Measurements from ENCODE around the gene CD96. TPM values are rescaled to one million over a fixed set of nuclear protein-coding genes. Genes with fewer than 3 reads are reported as not detected.

Gene CD96
- total RNA-seq, 1 donor from 2014 or later: not detected

DNA sequence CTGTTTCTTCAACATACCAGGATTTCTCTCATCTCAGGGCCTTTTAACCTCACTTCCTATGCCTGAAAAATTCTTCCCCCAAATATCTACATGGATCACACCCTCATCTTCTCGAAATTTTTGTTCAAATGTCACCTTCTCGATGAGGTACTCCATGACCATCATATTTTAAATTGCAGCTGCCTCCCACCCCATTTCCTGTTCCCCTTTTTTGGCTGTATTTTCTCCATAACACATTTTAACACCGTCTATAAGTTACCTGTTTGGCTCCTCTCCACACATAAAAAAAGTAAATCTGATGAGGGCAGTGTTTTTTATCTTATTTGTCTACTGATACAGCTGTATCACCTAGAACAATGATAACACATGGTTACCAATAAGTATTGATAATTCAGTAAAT, 73.9 kb downstream of the CD96 start:
- no peaks in the 10 kb centered on the region for H3K9me3 Mint-ChIP-seq (ENCODE audit: unreplicated experiment)
- DNase-seq (ENCODE audit: extremely low spot score, unreplicated experiment): no peak
- TF ChIP-seq, protein P1, sequence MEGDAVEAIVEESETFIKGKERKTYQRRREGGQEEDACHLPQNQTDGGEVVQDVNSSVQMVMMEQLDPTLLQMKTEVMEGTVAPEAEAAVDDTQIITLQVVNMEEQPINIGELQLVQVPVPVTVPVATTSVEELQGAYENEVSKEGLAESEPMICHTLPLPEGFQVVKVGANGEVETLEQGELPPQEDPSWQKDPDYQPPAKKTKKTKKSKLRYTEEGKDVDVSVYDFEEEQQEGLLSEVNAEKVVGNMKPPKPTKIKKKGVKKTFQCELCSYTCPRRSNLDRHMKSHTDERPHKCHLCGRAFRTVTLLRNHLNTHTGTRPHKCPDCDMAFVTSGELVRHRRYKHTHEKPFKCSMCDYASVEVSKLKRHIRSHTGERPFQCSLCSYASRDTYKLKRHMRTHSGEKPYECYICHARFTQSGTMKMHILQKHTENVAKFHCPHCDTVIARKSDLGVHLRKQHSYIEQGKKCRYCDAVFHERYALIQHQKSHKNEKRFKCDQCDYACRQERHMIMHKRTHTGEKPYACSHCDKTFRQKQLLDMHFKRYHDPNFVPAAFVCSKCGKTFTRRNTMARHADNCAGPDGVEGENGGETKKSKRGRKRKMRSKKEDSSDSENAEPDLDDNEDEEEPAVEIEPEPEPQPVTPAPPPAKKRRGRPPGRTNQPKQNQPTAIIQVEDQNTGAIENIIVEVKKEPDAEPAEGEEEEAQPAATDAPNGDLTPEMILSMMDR (IDR thresholded peaks at IDR 0.05): no peak
- no peak overlapping the region for H3K4me3 Mint-ChIP-seq (ENCODE audit: unreplicated experiment)
- H3K4me1 Mint-ChIP-seq (ENCODE audit: unreplicated experiment): peaks cover 19% of the 10 kb centered on the region
- no peak overlapping the region for H3K27ac Mint-ChIP-seq (ENCODE audit: unreplicated experiment)
- no peaks in the 10 kb centered on the region for H3K27me3 Mint-ChIP-seq (ENCODE audit: unreplicated experiment)
- no peaks in the 10 kb centered on the region for H3K36me3 Mint-ChIP-seq (ENCODE audit: unreplicated experiment)

DNA sequence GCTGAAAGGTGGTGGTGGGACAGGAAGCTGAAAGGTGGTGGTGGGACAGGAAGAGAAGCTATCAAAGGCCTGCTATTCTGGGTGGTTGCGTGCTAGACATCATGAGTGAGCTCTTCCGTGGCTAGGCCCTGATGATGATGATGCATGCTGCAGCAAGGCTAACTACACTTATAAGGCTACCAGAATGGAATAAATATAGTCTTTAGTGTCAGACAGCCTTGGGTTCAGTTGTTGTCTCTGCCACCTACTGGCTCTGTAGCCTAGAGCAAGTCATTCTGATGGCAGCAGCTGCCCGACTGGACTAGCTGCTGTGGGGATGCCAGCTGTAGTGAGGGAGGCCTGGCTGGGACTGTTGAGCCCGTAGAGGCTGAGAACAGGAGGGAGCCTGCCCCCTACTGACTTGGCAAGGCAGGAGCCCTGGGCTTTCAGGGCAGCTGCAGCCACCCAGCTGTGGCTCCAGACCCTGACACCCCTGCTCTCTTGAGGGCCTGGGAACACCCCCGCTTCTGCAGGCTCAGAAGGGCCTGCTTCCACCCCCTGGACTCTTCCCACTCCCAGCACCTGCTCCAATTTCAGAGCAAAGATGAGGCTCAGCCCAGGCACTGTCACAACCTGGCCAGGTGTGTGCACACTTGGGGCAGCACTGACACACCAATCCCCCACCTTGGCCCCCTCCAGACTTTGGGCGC, 74.6 kb downstream of the CD96 start:
- no peaks in the 10 kb centered on the region for H3K9me3 Mint-ChIP-seq (ENCODE audit: unreplicated experiment)
- H3K27me3 Mint-ChIP-seq (ENCODE audit: unreplicated experiment): no peaks in the 10 kb centered on the region
- no peaks in the 10 kb centered on the region for H3K36me3 Mint-ChIP-seq (ENCODE audit: unreplicated experiment)
- peaks cover 19% of the 10 kb centered on the region for H3K4me1 Mint-ChIP-seq (ENCODE audit: unreplicated experiment)
- no peak overlapping the region for H3K27ac Mint-ChIP-seq (ENCODE audit: unreplicated experiment)
- H3K4me3 Mint-ChIP-seq (ENCODE audit: unreplicated experiment): no peak overlapping the region
- no peak for DNase-seq (ENCODE audit: extremely low spot score, unreplicated experiment)
- TF ChIP-seq, protein P1 (IDR thresholded peaks at IDR 0.05): peak; percentile 29

DNA sequence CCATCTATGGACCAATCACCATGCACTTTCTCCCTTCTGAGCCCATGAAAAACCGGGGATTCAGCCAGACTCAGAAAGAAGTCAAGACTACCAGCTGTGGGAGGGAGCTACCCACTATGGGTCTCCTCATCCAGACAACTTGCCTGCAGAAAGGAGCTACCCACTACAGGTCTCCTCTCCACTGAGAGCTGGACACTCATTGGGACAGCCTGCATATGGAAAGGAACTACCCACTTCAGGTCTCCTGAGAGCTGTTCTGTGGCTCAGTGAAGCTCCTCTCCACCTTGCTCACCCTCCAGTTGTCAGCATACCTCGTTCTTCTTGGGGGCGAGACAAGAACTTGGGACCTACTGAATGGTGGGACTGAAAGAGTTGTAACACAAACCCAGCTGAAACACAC, 75.4 kb downstream of the CD96 start:
- H3K4me1 Mint-ChIP-seq (ENCODE audit: unreplicated experiment): peaks cover 19% of the 10 kb centered on the region
- TF ChIP-seq, protein P1 (IDR thresholded peaks at IDR 0.05): no peak
- H3K4me3 Mint-ChIP-seq (ENCODE audit: unreplicated experiment): no peak overlapping the region
- H3K9me3 Mint-ChIP-seq (ENCODE audit: unreplicated experiment): no peaks in the 10 kb centered on the region
- no peaks in the 10 kb centered on the region for H3K36me3 Mint-ChIP-seq (ENCODE audit: unreplicated experiment)
- no peak overlapping the region for H3K27ac Mint-ChIP-seq (ENCODE audit: unreplicated experiment)
- DNase-seq (ENCODE audit: extremely low spot score, unreplicated experiment): no peak
- no peaks in the 10 kb centered on the region for H3K27me3 Mint-ChIP-seq (ENCODE audit: unreplicated experiment)

DNA sequence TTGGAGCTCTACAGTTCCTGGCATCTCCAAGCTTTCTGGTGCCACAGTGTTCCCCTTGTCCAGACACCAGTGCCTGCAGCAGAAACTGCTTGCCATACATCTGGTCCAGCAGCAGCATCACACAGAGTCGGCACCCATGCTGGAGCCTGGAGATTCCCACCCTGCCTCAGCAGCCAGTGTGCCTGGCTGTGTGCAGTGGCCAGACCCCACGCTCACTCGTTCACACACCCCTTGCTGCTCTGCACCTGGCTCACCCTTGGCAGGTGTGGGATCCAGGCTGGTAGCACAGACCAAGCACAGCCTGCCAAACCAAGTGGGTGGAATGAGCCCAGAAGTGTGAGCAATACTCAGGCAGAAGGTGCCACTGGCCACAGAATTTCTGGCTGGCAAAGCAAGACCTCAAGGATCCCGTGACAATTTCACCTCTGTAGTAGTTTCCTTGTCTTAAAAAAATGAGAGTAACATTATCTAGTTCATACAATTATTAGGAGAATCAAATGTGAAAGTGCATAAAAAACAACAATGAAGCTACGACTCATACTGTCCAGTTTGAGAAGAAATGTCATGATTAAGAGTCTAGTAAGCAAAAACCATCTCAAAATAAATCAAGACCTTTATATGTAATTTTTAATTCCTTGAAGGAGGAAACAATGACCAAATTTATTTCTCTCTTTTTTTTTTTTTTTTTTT, 76.1 kb downstream of the CD96 start:
- Mint-ChIP-seq H3K27ac (ENCODE audit: unreplicated experiment) (no peak overlapping the region), H3K4me3 (ENCODE audit: unreplicated experiment) (no peak overlapping the region), H3K27me3 (ENCODE audit: unreplicated experiment) (no peaks in the 10 kb centered on the region), H3K4me1 (ENCODE audit: unreplicated experiment) (peaks cover 19% of the 10 kb centered on the region), H3K9me3 (ENCODE audit: unreplicated experiment) (no peaks in the 10 kb centered on the region), H3K36me3 (ENCODE audit: unreplicated experiment) (no peaks in the 10 kb centered on the region)
- TF ChIP-seq, protein P1 (IDR thresholded peaks at IDR 0.05): no peak
- DNase-seq (ENCODE audit: extremely low spot score, unreplicated experiment): no peak

DNA sequence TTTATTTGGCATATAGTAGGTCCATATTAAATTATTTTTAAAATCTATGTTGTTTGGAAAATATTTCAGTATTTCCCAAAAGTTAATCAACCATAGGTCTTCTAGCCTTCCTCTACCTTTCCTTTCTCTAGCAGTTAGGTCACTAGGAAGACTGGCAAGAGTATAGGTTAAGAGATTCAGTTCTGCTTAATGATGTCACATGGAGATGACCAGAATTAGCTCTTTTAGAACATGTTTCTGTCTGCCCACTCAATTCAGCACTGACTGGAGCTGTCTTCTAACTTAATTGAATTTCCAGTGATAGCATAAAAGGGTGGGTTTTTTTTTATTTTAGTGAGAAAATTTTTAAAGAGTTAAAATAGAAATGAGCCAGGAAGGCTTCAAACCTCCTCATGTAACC, 76.9 kb downstream of the CD96 start:
- Mint-ChIP-seq H3K27ac (ENCODE audit: unreplicated experiment) (no peak overlapping the region), H3K9me3 (ENCODE audit: unreplicated experiment) (no peaks in the 10 kb centered on the region), H3K36me3 (ENCODE audit: unreplicated experiment) (no peaks in the 10 kb centered on the region), H3K4me1 (ENCODE audit: unreplicated experiment) (peaks cover 19% of the 10 kb centered on the region), H3K4me3 (ENCODE audit: unreplicated experiment) (no peak overlapping the region), H3K27me3 (ENCODE audit: unreplicated experiment) (no peaks in the 10 kb centered on the region)
- no peak for DNase-seq (ENCODE audit: extremely low spot score, unreplicated experiment)
- TF ChIP-seq, protein P1 (IDR thresholded peaks at IDR 0.05): no peak
